WTC11 (cell line): Measurements from ENCODE around the gene P2RY12. TPM values are rescaled to one million over a fixed set of nuclear protein-coding genes. Genes with fewer than 3 reads are reported as not detected.

Experiments
- ATAC-seq: fragments of 200-7000 bp; cut with Tn5 transposase; 2 replicates; pipeline ENCODE4 v1.10.0; 2021; ENCODE audit warnings: mild to moderate bottlenecking, moderate library complexity
- CTCF ChIA-PET: fragments of 300-600 bp; sonication (Branson Sonifier 250); formaldehyde crosslinking; loops from one replicate; lab custom pipeline; 2021; ENCODE audit warnings: antibody characterized with exemption; lab: Charles Lee
- POLR2A ChIA-PET: fragments of 350-600 bp; sonication (Branson Sonifier 250); formaldehyde crosslinking; loops from one replicate; lab custom pipeline; 2021; ENCODE audit warnings: antibody characterized with exemption; lab: Charles Lee
- DNase-seq: peaks from one replicate; pipeline ENCODE4 v3.0.0; 2021; ENCODE audit warnings: low spot score
- H3K27ac Mint-ChIP-seq: 2 replicates; pipeline ENCODE4 v1.8.0; 2021; ENCODE audit warnings: mixed read lengths
- H3K27me3 Mint-ChIP-seq: 2 replicates; pipeline ENCODE4 v1.8.0; 2021; ENCODE audit warnings: low read depth, mild to moderate bottlenecking, moderate library complexity, mixed read lengths
- H3K36me3 Mint-ChIP-seq: 2 replicates; pipeline ENCODE4 v1.8.0; 2021; ENCODE audit warnings: mixed read lengths
- H3K4me1 Mint-ChIP-seq: 2 replicates; pipeline ENCODE4 v1.8.0; 2022; ENCODE audit warnings: mixed read lengths
- H3K4me3 Mint-ChIP-seq: 2 replicates; pipeline ENCODE4 v1.8.0; 2021; ENCODE audit warnings: mild to moderate bottlenecking, moderate library complexity, mixed read lengths
- H3K9me3 Mint-ChIP-seq: 2 replicates; pipeline ENCODE4 v1.8.0; 2021; ENCODE audit warnings: mixed read lengths
- AR ChIP-seq: fragments of 250-450 bp; sonication (Bioruptor Pico); IDR thresholded peaks from 2 replicates; pipeline ENCODE4 v1.9.0; 2021; ENCODE audit warnings: mild to moderate bottlenecking
- ATF6 ChIP-seq: sonication (generic); formaldehyde crosslinking; IDR thresholded peaks from 2 replicates; pipeline ENCODE4 v1.8.1; 2023; ENCODE audit warnings: mild to moderate bottlenecking, missing genetic modification reagents
- CTCF ChIP-seq: fragments of 200-600 bp; IDR thresholded peaks from 2 replicates; pipeline ENCODE4 v1.8.0; 2022; ENCODE audit warnings: antibody characterized with exemption
- FOXP1 ChIP-seq: sonication (generic); formaldehyde crosslinking; IDR thresholded peaks from 2 replicates; pipeline ENCODE4 v1.8.0; 2022; ENCODE audit warnings: missing genetic modification reagents, mild to moderate bottlenecking, moderate library complexity, borderline replicate concordance
- GRHL2 ChIP-seq: fragments of 250-450 bp; sonication (Bioruptor Pico); IDR thresholded peaks from 2 replicates; pipeline ENCODE4 v1.8.0; 2022; ENCODE audit warnings: mild to moderate bottlenecking, moderate library complexity; ENCODE audit not compliant: insufficient replicate concordance, severe bottlenecking
- GTF2I ChIP-seq: fragments of 250-450 bp; sonication (Bioruptor Pico); conservative IDR thresholded peaks from 2 replicates; pipeline ENCODE4 v1.4.0; 2021; ENCODE audit warnings: mild to moderate bottlenecking
- MXD4 ChIP-seq: fragments of 250-450 bp; sonication (Bioruptor Pico); IDR thresholded peaks from 2 replicates; pipeline ENCODE4 v1.8.0; 2021; ENCODE audit warnings: mild to moderate bottlenecking, moderate library complexity, borderline replicate concordance
- MYBL2 ChIP-seq: sonication (generic); formaldehyde crosslinking; IDR thresholded peaks from 2 replicates; pipeline ENCODE4 v1.8.1; 2023; ENCODE audit warnings: mild to moderate bottlenecking, moderate library complexity, missing genetic modification reagents
- NFYB ChIP-seq: sonication (generic); formaldehyde crosslinking; conservative IDR thresholded peaks from 2 replicates; pipeline ENCODE4 v1.8.0; 2022; ENCODE audit warnings: low read depth, missing genetic modification reagents
- OVOL2 ChIP-seq: fragments of 250-450 bp; sonication (Bioruptor Pico); IDR thresholded peaks from 2 replicates; pipeline ENCODE4 v1.9.0; 2021; ENCODE audit warnings: mild to moderate bottlenecking, borderline replicate concordance
- SOX15 ChIP-seq: fragments of 250-450 bp; sonication (Bioruptor Pico); IDR thresholded peaks from 2 replicates; pipeline ENCODE4 v1.9.0; 2021; ENCODE audit warnings: mild to moderate bottlenecking
- TCF7 ChIP-seq: sonication (generic); formaldehyde crosslinking; IDR thresholded peaks from 2 replicates; pipeline ENCODE4 v1.8.0; 2022; ENCODE audit warnings: mild to moderate bottlenecking, low read depth, missing genetic modification reagents, moderate library complexity
- ZMAT4 ChIP-seq: fragments of 250-450 bp; sonication (Bioruptor Pico); IDR thresholded peaks from 2 replicates; pipeline ENCODE4 v1.9.0; 2021; ENCODE audit warnings: mild to moderate bottlenecking
- ZNF138 ChIP-seq: sonication (generic); formaldehyde crosslinking; conservative IDR thresholded peaks from 2 replicates; pipeline ENCODE4 v1.8.1; 2022; ENCODE audit warnings: mild to moderate bottlenecking, moderate library complexity, missing genetic modification reagents
- ZNF219 ChIP-seq: sonication (generic); formaldehyde crosslinking; IDR thresholded peaks from 2 replicates; pipeline ENCODE4 v1.8.0; 2023; ENCODE audit warnings: missing genetic modification reagents, mild to moderate bottlenecking, borderline replicate concordance
- ZNF281 ChIP-seq: sonication (generic); formaldehyde crosslinking; IDR thresholded peaks from 2 replicates; pipeline ENCODE4 v1.8.0; 2023; ENCODE audit warnings: mild to moderate bottlenecking, missing genetic modification reagents
- ZNF512 ChIP-seq: sonication (generic); formaldehyde crosslinking; IDR thresholded peaks from 2 replicates; pipeline ENCODE4 v1.8.1; 2022; ENCODE audit warnings: missing genetic modification reagents, borderline replicate concordance
- ZNF532 ChIP-seq: fragments of 250-450 bp; sonication (Bioruptor Pico); IDR thresholded peaks from 2 replicates; pipeline ENCODE4 v1.9.0; 2021; ENCODE audit warnings: mild to moderate bottlenecking, borderline replicate concordance
- ZNF671 ChIP-seq: fragments of 250-450 bp; sonication (Bioruptor Pico); IDR thresholded peaks from 2 replicates; pipeline ENCODE4 v1.8.0; 2021; ENCODE audit warnings: mild to moderate bottlenecking
- total RNA-seq: library from RNA; stranded (reverse); gene quantifications from 3 replicates; pipeline ENCODE4 v1.2.3, GENCODE V29; 2021

The P2RY12 gene
- total RNA-seq, 1 experiment from 2014 or later: not detected

- H3K36me3 Mint-ChIP-seq: peaks cover 20% of the 10 kb centered on the region
- no peaks in the 10 kb centered on the region; the same call in 1 of the 2 replicates for H3K27me3 Mint-ChIP-seq
- peaks cover 61% of the 10 kb centered on the region for H3K4me1 Mint-ChIP-seq
- TF ChIP-seq ZNF219 (CRISPR knock-in tag): no peak
- TF ChIP-seq MXD4 (CRISPR knock-in tag): no peak
- no peak for TF ChIP-seq GTF2I (CRISPR knock-in tag)
- TF ChIP-seq ZNF138 (CRISPR knock-in tag): no peak
- TF ChIP-seq GRHL2 (CRISPR knock-in tag): no peak
- no peak for TF ChIP-seq MYBL2
- no peak for TF ChIP-seq OVOL2 (CRISPR knock-in tag)
- TF ChIP-seq NFYB (CRISPR knock-in tag): no peak
- TF ChIP-seq ZNF671 (CRISPR knock-in tag): no peak
- TF ChIP-seq ZNF532 (CRISPR knock-in tag): no peak
- TF ChIP-seq ZNF512: no peak
- DNase-seq (no peak), ATAC-seq (no peak)
- POLR2A ChIA-PET: no interaction called here
- no peak overlapping the region for H3K4me3 Mint-ChIP-seq
- 0 out of 2 replicates have a peak, but pooled peaks cover 3% of the 10 kb centered on the region for H3K9me3 Mint-ChIP-seq
- H3K27ac Mint-ChIP-seq: no peak overlapping the region
- CTCF ChIA-PET: no interaction called here
Observed at GRCh38 chr3:151395806-151396205, 11.3 kb upstream of the P2RY12 start.

GRCh38 chr3:151394611-151395010, 10.1 kb upstream of the P2RY12 start:
- ChIA-PET POLR2A (no interaction called here), CTCF (interaction anchor here (2.5 kb wide), 1 partner anchor 15 kb away, joined by 17 read pairs; no protein-coding TSS in a partner anchor)
- peak overlapping the region; percentile 48 for H3K4me3 Mint-ChIP-seq
- H3K9me3 Mint-ChIP-seq: 0 out of 2 replicates have a peak, but pooled peaks cover 3% of the 10 kb centered on the region
- peaks cover 52% of the 10 kb centered on the region for H3K4me1 Mint-ChIP-seq
- ATAC-seq (peak; percentile 41; the same call in 1 of the 2 replicates), DNase-seq (peak; percentile 12)
- peaks cover 24% of the 10 kb centered on the region for H3K36me3 Mint-ChIP-seq
- peak overlapping the region; percentile 63; the same call in 1 of the 2 replicates for H3K27ac Mint-ChIP-seq
- H3K27me3 Mint-ChIP-seq: no peaks in the 10 kb centered on the region; the same call in 1 of the 2 replicates
- TF ChIP-seq ZNF281 (CRISPR knock-in tag) (no peak), CTCF (no peak), FOXP1 (CRISPR knock-in tag) (no peak), ZNF671 (CRISPR knock-in tag) (no peak), TCF7 (no peak), AR (no peak), SOX15 (CRISPR knock-in tag) (no peak), ZMAT4 (no peak), ATF6 (CRISPR knock-in tag) (no peak), ZNF138 (CRISPR knock-in tag) (no peak)
